GM03348 (cell line): ENCODE measurements around the gene C17orf100.
"Not testable (repeated sequence)": the region's sequence is repeated elsewhere in the genome, so short reads cannot be mapped to it uniquely, and the experiment has no call there.

Source experiments
- DNase-seq: peaks from one replicate; pipeline ENCODE4 v3.0.0; 2012; ENCODE audit warnings: low spot score

The C17orf100 gene

DNA sequence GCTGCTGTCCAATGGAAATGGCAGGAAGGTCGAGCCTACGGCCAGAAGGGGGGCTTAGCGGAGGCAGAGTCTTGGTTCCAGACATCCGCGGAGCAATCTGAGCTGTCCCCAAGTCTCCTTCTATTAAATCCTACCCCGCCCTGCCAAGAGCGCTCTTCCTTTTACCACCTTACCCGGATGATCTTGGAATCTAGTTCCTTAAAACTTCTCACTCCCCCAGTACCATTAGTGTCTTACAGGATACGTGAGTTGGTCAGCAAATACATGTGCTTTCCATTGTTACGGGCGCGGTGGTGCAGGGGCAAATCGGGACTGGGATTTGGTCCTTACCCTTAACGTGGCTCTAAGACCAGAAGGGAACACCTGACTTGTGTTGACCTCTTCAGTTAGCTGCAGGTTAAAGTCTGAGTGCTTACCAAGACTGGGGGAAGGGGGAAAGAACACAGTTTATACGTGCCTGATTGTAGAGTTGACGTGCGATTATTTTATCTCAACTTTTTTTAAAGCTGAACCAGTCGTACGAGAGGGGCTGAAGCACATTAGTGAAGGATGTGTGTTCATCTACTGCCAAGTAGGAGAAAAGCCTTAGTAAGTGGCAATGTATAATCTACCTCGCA lies 10.2 kb upstream of the C17orf100 start:
- no peak for DNase-seq

DNA sequence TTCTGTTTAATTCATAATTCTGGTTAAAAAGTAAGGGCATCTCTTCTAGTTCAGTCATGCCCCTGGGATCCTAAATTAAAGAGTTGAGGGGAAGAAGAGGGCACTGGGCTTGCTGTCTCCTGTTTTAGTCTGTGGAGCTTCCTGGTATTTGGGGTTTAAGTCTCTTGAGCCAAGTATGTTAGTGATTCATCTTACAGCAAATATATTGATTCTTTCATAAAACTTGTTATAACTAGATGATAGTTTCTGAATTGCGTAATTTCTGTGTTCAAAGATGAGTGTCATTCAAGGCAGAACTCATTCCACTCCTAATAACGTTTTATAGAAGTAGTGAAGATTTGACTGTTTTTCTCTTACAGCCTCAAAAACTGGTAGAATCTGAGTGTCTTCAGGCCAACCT lies 9.0 kb upstream of the C17orf100 start:
- DNase-seq: no peak

DNA sequence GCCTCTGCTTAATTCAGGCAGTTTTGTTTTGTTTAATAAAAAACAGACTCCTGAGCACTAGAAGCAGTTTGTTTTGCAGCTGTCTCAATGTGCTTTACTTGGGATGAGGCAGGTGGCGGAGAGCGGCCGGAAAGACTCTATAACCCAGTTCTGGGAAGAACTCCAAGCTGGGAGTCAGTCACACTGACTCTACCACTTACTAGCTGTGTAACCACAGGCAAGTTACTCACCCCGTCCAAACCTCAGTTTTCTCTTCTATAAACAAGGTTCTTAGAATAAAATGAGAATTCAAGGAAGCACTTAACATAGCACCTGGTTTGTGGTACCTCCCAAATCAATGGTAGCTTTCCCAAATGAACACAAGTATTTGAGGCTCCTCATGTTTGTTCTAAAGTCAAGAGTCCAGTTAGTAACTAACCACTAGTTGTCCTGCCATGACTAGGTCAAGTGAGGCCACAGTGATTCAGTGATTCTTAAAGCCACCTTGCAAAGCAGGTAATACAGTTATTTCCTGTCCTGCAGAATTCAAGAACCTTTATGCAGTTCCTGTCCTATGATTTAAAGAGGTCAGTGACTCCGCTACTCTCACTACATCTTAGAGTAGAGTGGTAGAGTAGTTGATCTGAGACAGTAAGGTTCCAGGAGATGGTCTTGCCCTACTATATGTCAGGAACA lies 8.0 kb upstream of the C17orf100 start:
- peak; percentile 64 for DNase-seq

GRCh38 chr17:6648181-6648580 lies 3.4 kb upstream of the C17orf100 start:
- no peak for DNase-seq

DNA sequence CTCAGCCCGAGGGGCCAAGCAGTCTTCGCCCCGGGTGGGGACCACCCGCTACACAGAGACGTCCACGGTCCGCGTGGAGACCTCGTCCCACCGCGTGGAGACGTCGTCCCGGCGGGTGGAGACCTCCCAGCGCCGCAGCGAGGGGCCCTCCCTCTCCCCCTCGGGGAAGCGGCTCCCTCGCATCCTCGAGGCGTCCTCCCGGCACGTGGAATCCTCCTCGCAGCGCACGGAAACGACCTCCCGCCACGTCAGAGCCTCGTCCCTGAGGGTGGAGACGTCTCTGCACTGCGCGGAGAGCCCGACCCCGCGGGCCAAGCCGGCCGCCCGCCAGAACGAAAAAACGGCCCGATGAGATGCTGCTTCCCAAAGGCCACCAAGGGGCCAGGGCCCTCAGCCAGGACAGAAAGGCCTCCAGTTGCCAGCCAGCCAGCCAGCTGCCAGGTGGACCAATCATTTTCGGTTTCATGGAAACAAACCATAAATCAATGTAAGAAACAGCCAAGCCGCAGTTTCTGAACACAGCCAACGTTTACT lies 424 bp downstream of the C17orf100 start:
- peak; percentile 59 for DNase-seq

- DNase-seq: no peak
Measured at GRCh38 chr17:6654841-6655731, 3.5 kb downstream of the C17orf100 start.

GRCh38 chr17:6655732-6656361 lies 4.3 kb downstream of the C17orf100 start:
- not testable (repeated sequence) for DNase-seq

DNA sequence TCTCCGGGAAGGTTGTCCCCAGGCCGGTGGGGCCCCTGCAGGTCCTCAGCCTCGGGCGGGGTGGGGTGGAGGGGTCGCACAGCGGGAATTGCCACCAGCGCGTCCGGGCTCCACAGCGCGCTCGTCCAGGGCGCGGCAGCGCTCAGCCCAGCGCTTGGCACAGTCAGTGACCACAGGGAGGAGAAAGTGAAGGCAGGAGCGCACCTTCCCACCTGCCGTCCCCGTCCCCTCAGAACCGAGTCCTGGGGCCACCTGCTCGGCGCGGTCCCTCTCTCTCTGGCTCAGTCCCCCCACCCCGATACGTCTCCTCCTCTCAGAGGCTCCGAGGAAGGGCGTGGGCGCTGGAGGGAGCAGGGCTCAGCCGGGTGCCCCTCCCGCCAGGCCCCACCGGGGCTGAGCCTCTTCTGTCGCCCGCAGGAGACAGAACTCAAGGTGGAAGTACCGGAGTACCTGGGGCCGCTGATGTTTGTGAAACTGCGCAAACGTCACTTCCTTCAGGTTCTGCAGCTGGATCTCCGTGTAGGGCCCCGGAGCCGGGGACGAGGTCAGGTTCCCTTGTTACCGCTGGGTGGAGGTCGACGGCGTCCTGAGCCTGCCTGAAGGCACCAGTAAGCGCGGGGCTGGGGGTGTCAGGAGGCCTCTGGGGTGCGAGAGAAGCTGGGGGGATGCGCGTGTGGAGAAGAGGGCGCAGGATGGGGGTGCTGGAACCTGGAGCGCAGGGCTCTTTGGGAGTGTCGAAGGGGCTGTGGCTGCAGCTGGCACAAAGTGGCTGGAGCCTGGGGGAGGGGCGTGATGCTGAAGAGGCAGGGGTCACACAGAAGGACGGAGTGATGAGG lies 5.5 kb downstream of the C17orf100 start:
- not testable (repeated sequence) for DNase-seq

DNA sequence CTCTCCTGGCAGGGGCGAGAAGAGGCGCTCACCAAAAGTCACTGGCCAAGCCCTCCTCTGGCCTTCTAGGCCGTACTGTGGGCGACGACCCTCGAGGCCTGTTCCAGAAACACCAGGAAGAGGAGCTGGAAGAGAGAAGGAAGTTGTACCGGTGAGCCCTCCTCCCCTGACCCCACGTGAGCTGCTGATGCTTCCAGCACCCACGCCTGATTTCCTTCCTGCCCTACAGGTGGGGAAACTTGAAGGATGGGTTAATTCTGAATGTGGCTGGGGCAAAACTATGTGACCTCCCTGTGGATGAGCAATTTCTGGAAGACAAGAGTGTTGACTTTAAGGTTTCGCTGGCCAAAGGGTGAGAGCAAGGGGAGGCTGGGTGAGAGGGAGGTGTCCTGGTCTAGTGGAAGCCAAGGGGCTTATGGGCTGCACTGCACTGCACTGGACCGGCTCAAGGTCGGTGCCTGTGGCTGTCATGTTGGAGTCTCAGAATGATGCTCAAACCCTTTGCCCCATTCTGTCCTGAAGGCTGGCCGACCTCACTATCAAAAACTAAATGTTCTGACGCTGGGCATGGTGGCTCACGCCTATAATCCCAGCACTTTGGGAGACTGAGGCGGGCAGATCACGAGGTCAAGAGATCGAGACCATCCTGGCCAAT lies 6.2 kb downstream of the C17orf100 start:
- no peak for DNase-seq

DNA sequence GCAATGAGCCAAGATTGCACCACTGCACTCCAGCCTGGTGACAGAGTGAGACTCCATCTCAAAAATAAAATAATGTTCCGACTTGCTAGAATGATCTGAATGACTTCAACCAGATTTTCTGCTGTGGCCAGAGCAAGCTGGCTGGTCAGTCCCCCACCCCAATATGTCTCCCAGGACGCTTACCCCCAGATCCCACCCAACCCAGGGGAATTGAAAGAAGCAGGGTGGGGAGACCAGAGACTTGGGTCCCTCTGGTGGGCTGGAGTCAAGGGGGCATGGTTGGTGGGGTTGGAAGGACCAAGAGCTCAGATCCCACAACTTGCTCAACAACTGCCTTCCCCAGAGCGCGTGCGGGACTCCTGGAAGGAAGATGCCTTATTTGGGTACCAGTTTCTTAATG lies 6.8 kb downstream of the C17orf100 start:
- not testable (repeated sequence) for DNase-seq

GRCh38 chr17:6660101-6660500 lies 8.5 kb downstream of the C17orf100 start:
- DNase-seq: no peak

DNA sequence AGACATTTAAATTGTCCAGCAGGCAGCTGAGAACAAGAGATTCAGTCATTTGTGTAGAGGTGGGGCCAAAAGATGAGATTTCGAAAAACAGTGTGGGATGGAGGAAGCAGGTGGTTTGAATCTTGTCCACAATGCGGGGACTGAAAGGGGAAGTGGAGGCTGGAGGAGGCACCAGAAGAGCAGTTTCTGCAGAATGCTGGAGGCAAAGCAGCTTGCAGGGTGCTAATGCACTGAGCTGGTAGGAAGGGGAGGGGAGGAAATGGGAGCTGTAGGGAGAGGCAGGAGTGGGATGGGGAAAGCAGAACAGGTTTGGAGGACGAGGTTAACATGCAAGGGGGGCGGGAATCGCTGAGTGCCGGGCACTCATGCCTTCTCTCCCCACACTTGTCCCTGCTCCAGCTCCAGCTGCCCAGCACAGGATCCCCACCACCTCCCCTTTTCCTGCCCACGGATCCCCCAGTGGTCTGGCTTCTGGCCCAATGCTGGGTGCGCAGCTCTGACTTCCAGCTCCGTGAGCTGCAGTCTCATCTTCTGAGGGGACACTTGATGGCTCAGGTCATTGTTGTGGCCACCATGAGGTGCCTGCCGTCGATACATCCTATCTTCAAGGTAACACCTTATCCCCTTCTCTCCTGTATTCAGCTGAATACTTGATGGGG lies 9.4 kb downstream of the C17orf100 start:
- peak; percentile 4 for DNase-seq

DNA sequence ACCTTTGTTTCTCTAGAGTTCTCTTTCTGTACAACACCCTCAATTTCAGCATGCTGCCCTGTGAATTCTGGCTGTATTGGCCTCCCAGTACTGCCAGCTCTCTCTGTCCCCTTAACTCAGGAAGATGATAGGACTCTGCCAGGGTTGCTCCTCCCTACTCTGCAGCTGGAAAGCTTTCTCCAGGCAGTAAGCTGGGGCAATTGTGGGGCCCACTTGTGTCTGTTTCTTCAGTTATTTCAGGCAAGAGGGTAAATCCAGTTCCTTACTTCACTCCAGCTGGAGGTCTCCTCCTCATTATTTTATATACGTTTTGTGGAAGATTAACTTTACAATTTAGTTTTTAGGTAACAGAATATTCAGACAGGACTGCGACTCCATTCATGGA lies 9.9 kb downstream of the C17orf100 start:
- peak; percentile 2 for DNase-seq

DNA sequence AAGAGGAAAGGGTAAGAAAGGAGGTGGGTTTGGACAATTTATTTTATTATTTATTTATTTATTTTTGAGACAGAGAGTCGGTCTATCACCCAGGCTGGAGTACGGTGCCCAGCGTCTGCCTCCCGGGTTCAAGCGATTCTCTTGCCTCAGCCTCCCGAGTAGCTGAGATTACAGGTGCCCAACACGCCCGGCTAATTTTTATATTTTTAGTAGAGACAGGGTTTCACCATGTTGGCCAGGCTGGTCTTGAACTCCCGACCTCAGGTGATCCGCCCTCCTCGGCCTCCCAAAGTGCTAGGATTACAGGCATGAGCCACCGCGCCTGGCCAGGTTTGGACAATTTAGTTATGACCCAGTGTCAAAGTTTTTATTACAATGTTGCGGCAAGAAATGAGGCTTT lies 11.6 kb downstream of the C17orf100 start:
- DNase-seq: not testable (repeated sequence)

- DNase-seq: peak; percentile 89
Measured at GRCh38 chr17:6666077-6666521, 14.5 kb downstream of the C17orf100 start.

- peak; percentile 1 for DNase-seq
Measured at GRCh38 chr17:6666557-6666956, 15.0 kb downstream of the C17orf100 start.

- no peak for DNase-seq
Measured at GRCh38 chr17:6667516-6667915, 16.0 kb downstream of the C17orf100 start.

DNA sequence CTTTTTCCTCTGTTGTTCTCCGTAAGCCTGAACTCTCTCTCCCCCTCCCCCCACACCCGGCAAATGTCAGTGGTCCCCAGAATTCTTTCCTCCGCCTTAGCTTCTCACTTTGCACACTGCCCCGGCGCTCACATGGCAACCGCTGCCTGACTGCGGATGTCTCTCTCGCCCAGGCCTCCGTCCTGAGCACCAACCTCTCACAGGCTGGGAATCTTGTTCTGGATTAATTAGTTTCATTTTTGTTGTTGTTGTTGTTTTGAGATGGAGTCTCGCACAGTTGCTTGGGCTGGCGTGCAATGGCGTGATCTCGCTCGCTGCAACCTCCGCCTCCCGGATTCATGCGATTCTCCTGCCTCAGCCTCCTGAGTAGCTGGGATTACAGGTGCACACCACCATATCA lies 16.7 kb downstream of the C17orf100 start:
- no peak for DNase-seq

- DNase-seq: no peak
Measured at GRCh38 chr17:6668727-6669425, 17.3 kb downstream of the C17orf100 start.
